GM18867 (cell line): ENCODE results near the gene MRPS9.

Source experiments
- ATAC-seq: cut with Tn5 transposase; IDR thresholded peaks from one replicate; pipeline ENCODE4 v1.9.1; 2021; ENCODE audit warnings: mild to moderate bottlenecking, moderate library complexity; ENCODE audit not compliant: unreplicated experiment

Gene MRPS9

GRCh38 chr2:105078906-105079495 is 41.1 kb downstream of the MRPS9 start:
- ATAC-seq = no peak

DNA sequence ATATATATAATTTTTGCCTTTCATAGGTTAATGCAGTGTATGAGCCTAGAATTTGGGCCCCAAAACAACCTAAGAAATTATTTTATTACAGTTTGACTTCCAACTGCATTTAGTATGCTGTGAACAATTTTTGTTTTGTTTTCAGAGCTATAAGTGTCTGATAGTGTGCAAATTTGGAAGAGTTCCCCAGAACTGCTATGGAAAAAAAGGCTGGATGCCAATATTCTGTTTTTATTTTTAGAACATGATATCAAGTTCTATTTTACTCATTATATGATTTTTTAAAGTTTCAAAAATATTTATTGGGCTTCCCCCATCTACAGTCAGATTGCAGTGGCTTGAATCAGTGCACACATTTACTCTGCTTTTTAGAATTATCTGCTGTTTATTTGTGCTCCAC is 42.6 kb downstream of the MRPS9 start:
- ATAC-seq = no peak

GRCh38 chr2:105081006-105081601 is 43.2 kb downstream of the MRPS9 start:
- ATAC-seq = no peak

DNA sequence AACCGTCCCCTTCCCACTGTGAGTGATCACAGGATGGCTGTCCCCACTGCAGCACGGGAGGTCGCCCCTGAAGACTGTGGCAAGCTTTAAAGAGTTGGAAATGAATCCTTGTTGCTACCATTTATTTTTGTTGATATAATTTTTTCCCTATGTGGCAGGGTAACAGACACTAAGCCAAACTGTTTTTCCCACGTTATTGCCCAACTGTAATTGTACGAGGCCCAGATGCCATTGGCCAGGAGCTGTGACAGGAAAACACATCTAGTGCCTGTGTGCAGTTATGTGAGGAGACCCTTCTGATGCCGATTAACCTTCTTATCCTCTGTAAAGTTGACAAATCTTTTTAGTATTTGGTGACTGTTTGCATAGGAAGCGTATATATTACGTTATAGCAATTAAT is 44.2 kb downstream of the MRPS9 start:
- no peak for ATAC-seq

DNA sequence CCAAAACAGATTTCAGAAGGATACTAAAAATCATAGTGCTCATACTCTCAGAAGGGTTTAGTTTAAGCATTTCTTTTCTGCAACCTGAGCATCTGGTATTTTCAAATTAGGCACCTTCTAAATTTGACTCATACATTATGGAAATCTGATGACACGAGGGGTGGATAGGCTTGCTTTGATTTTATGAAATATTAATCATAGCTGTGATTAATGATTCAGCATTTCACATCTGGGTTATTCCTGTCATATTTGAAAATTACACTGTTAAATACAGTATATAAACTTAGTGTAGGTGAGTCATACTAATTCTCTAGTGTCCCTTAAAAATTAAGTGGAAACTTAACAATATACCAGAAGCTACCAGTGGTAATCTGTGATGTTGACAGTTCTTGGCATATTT is 47.7 kb downstream of the MRPS9 start:
- ATAC-seq = no peak

- ATAC-seq = no peak
Measured at GRCh38 chr2:105087273-105087672, 49.4 kb downstream of the MRPS9 start.

- ATAC-seq = no peak
Measured at GRCh38 chr2:105090091-105090490, 52.2 kb downstream of the MRPS9 start.

DNA sequence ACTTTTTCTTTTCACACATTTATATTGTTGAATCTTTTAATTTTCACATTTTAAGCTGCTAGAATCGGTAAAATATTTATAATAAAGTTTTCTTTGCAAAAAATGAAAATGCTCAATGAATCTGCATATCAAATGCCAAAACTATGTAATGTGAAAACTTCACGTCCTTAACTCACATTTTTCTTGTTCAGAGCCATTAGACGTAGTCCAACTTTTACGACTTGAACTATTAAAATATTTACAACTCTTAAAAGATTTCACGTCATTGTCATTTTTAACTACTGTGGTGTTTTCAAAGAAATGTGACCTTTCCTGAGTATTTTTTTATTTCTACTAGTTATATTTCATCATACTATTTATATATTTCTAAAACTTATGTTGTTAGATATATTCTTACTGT is 54.9 kb downstream of the MRPS9 start:
- ATAC-seq = no peak

- ATAC-seq = no peak
Measured at GRCh38 chr2:105099153-105099552, 61.3 kb downstream of the MRPS9 start.

GRCh38 chr2:105100046-105100840 is 62.4 kb downstream of the MRPS9 start:
- ATAC-seq = peak; percentile 89

DNA sequence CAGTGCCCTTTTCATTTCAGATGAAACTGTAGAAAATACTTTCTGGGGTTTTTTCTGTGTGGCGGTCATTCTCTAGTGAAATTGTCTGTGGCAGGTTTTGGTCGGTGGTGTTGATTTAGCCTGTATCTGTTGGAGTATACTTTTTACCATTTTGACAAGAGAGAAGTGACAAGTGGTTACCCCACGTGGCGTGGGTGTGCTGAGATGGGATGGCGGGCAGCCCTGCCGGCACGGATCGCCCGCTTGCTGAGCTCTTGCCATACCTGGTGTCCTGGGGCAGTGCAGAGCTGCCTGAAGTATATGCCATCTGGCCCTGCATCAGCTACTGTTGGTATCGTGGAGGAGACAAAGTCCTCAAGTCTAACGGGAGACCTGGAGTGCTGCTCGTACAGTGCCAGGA is 64.1 kb downstream of the MRPS9 start:
- no peak for ATAC-seq

DNA sequence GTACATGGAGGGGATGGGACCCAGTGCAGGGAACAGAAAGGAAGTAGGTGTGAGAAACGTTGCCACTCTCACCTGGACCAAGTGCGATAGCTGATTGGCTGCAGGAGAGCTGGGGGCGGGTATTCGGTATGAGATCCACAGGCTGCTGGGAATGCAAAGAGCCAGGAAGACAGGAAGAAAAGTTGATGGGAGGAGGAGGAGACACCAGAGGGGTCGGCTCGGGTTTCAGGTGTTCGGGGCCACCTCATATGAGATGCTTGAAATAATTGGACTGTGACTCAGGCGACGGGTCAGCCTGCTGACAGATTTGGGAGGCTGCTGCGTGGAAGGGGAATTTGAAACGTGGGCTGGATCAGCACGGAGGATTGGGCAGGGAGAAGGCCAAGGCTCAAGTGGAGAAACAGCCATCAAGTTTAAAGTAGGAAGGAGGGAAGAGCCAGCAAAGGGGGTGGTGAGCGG is 65.1 kb downstream of the MRPS9 start:
- no peak for ATAC-seq

DNA sequence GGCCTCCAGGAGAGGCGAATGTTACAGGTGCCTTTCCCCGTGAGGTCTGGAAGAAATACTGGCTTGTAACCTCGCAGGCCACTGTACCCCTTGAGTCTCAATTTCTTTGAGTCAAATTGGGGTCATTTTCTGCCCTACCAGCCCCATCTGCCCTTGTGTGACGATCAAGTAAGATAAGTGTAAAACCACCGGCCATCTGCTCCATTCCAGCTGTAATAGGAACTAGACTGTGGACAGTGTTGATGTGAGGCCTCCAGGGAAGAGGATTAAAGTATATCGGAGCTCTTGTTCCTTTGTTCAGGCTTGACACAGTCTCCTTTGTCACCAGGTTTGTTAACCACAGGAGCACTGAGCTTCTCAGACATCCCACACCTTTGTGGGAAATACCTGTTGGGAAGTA is 65.6 kb downstream of the MRPS9 start:
- no peak for ATAC-seq

DNA sequence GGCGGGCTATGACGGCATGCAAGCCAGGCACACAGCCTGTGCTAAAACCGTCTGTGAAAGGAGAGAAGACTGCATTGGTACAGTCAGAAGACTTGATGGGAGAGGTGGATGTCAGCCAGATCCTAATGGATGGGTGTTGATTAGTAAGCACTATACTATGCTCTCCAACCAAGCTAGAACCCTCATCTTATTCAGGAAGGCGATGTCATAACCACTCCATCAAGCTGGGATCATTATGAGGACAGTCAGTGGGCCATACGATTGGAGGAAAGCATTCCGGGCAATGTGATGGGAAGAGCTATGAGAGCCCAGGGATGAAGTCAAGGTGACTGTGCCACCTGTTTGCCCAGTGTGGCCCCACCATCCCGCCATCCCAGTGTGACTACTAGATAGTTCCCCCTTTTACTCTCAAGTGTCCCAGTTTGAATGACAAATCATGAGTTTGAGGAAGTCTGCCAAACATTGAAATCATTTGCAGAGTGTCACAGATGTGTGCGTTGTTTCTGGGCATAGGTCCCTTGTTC is 66.4 kb downstream of the MRPS9 start:
- ATAC-seq = no peak

DNA sequence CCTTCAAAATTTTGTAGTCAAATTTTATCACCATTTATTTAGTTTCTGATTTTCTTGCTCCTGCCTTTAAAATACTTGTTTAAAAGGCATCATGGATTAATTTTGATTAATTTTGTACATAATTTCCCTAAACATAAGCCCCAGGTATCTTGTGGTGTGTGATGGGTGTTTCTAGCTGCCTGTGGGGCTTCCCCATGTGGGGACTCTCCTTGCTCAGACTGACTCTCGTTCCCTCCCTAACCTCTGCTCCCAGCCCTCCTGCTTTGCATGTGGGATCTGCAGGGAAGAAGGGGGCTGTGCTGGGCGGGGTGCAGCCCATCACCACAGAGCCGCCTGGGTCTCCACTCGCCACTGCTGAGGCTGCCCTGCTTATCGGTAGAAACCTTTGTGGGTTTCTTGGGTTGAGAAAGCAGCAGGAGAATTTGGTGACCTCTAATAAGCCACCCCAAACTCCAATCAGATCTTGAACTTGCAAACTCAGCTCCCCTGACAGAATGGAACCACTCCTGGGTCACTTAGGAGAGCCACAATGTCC is 72.5 kb downstream of the MRPS9 start:
- no peak for ATAC-seq

DNA sequence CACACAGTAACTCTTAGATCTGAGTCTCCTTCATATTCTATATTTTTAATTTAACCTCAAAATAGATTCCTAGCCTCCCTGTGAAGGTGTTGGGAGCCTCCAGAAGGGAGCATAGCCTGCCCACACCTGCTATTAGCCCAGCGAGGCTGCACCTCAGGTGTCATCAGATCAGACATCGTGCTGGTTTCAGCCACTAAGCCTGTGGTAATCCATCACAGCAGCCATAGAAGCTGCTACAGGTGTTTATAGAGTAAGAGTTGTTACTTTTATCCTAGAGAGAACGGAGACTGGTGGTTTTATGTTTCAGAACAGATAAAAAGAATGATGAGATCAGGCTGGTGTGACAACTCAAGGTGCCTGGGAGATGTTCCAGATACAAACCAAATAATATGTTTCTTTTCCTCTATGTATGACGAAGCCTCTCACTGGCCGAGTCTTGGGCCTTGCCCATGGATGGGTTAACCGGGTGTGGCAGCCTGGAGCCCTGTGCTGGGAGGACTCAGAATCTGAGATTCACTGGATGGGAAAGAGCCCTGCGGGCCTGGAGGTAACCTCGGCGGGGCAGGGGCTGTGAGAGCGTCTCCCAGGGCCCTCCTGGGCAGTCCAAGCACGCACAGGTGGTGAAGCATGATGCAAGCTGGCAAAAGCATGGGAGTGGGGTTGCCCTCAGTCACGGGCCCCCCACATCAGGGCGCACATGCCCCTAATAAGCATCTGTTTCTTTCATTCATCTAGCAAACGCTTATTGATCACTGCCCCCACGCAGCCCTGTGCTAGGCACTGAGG is 73.7 kb downstream of the MRPS9 start:
- no peak for ATAC-seq

DNA sequence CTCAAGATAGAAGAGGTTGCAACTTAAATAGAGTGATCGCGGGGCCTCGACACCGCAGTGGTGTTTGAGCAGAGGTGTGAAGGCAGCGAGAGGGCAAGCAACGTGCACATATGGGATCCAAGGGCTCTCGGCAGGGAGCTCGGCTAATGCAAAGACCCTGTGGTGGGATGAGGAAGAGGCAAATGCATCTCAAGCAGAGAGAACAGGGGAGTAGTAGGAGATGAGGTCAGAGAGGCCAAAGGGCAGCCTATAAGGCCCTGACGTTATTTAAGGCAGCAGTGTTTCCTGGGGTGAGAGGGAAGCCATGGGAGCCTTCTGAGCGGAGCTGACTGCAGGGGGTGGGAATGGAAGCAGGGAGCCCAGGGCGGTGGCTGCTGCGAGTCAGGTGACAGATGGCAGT is 74.5 kb downstream of the MRPS9 start:
- ATAC-seq = no peak

DNA sequence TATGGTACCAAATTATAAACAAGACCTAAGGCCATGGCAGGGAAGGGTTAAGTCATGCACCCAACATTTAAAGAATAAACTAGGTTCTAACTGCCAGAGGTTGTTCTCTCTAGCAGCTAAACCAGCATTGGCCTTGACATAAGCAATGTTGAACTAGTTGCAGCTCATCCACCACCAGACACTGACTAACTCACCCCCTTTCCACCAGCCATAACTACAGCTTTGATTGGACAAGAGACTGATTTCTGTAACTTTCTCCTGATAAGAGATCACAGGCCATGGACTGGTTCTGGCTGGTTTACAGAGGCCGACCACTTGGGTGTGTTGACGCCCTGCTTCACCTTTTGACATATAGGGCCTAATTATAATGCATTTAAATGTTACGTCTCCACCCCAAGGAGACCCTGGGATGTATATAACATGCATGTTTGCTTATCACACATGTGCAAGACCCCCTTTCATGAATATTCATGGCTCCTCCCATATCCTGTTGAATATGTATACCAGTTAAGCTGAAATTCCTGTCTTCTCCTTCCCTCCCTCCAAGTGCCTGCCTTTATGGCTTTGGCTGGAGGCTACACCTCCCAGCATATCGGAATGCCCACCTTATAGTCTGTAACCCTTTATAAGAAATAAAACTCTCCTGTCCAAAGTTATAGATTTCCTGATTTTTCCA is 75.9 kb downstream of the MRPS9 start:
- no peak for ATAC-seq

GRCh38 chr2:105114551-105114950 is 76.7 kb downstream of the MRPS9 start:
- ATAC-seq = peak; percentile 64

- ATAC-seq = no peak
Measured at GRCh38 chr2:105116348-105116747, 78.5 kb downstream of the MRPS9 start.
